Gastrocnemius medialis (tissue), 4 donors: ENCODE data around the gene TCF4. TPM values are rescaled to one million over a fixed set of nuclear protein-coding genes. Genes with fewer than 3 reads are reported as not detected.

Source experiments
- ATAC-seq, 2 donors: fragments of 150-250 bp; one replicate each; pipeline ENCODE4 v1.9.1; 2016
- DNase-seq, 2 donors: peaks; one replicate each; pipeline ENCODE4 v3.0.0-alpha.2; 2019
- H3K27ac ChIP-seq, 4 donors: fragments of 200-600 bp; sonication (generic); 1 replicate in 1 of 4; 2 replicates in 3 of 4; pipeline ENCODE4 v1.5.1; 2016 to 2018; ENCODE audit warnings: mild to moderate bottlenecking in 2 of 4, moderate library complexity in 1 of 4
- H3K27me3 ChIP-seq, 3 donors: fragments of 200-600 bp; sonication (generic) in 2 of 3; 1 replicate in 1 of 3; 2 replicates in 2 of 3; pipeline versions ENCODE4 v1.5.1 to v1.6.0; 2016 to 2019; ENCODE audit warnings: mild to moderate bottlenecking in 1 of 3, moderate library complexity in 1 of 3
- H3K36me3 ChIP-seq, 2 donors: fragments of 200-600 bp; sonication (generic) in 1 of 2; one replicate each; pipeline ENCODE4 v1.5.1; 2017 to 2018
- H3K4me1 ChIP-seq, 2 donors: fragments of 200-600 bp; sonication (generic) in 1 of 2; one replicate each; pipeline ENCODE4 v1.5.1; 2016 to 2017; ENCODE audit warnings: mild to moderate bottlenecking in 2 of 2
- H3K4me3 ChIP-seq, 4 donors: fragments of 200-600 bp; sonication (generic) in 3 of 4; 1 replicate in 1 of 4; 2 replicates in 3 of 4; pipeline ENCODE4 v1.5.1; 2016 to 2019; ENCODE audit warnings: mild to moderate bottlenecking in 2 of 4
- H3K9me3 ChIP-seq, 3 donors: fragments of 200-600 bp; sonication (generic) in 2 of 3; 1 replicate in 1 of 3; 2 replicates in 2 of 3; pipeline ENCODE4 v1.5.1; 2016 to 2019
- CTCF ChIP-seq, 5 experiments: fragments of 450-650 bp in 3 of 5; fragments of 200-600 bp in 2 of 5; sonication (generic) in 2 of 5; IDR thresholded peaks in 4 of 5; conservative IDR thresholded peaks in 1 of 5; 1 replicate in 4 of 5; 2 replicates in 1 of 5; pipeline ENCODE4 v1.5.1; 2016 to 2019; ENCODE audit warnings: antibody characterized with exemption in 5 of 5, mild to moderate bottlenecking in 3 of 5, moderate library complexity in 3 of 5
- POLR2A ChIP-seq, 2 donors: fragments of 450-650 bp; IDR thresholded peaks; one replicate each; pipeline ENCODE4 v1.6.1; 2017; ENCODE audit warnings: antibody characterized with exemption in 2 of 2, mild to moderate bottlenecking in 2 of 2, moderate library complexity in 2 of 2
- in situ Hi-C, 4 donors: fragments of 200-750 bp; cut with MboI; loops; one replicate each; pipeline versions ENCODE4 v1.15.0 to v1.8.0; 2017; ENCODE audit warnings: low sequenced_read_pairs in 4 of 4
- intact Hi-C: fragments of 100-400 bp; cut with DNase I; formaldehyde crosslinking; loops from one replicate; pipeline ENCODE4 v1.15.1; 2023; ENCODE audit warnings: low total_unique reads
- total RNA-seq, 4 donors: library from RNA; depleted of rRNA; stranded (reverse); fragments of >200 nt; gene quantifications; one replicate each; pipeline versions ENCODE4 v1.1.0 to v1.2.3, GENCODE V29; 2016

The TCF4 gene
- total RNA-seq, 4 donors from 2014 or later, result 40.3 to 60.6 (median 53.6) TPM

GRCh38 chr18:55452123-55452611 is 135.8 kb downstream of the TCF4 start:
- Histone ChIP-seq H3K4me3 (no peak overlapping the region), H3K9me3 (no peaks in the 10 kb centered on the region), H3K4me1 (peaks cover 50 to 62% of the 10 kb centered on the region in 2 donors), H3K36me3 (no peaks in the 10 kb centered on the region), H3K27me3 (no peaks in the 10 kb centered on the region), H3K27ac (peak overlapping the region; percentile 47 to 52 (median 50))
- intact Hi-C loops (no loop called here), in situ Hi-C loops (no loop called here)
- DNase-seq (peak; percentile 29 to 44), ATAC-seq (peak; percentile 75 to 76)
- TF ChIP-seq POLR2A (IDR thresholded peaks at IDR 0.05), result no peak
- TF ChIP-seq CTCF (IDR thresholded peaks at IDR 0.05 in 4 of 5, conservative IDR thresholded peaks at IDR 0.05 in 1 of 5), result no peak

GRCh38 chr18:55449412-55450140 is 138.4 kb downstream of the TCF4 start:
- no peak for ATAC-seq
- Histone ChIP-seq H3K9me3 (no peaks in the 10 kb centered on the region), H3K36me3 (no peaks in the 10 kb centered on the region), H3K27me3 (no peaks in the 10 kb centered on the region), H3K27ac (peak overlapping the region in 1 of 4 donors; percentile 13), H3K4me1 (peaks cover 36 to 46% of the 10 kb centered on the region in 2 donors), H3K4me3 (no peak overlapping the region)
- in situ Hi-C loops, result no loop called here
- no peak for TF ChIP-seq POLR2A (IDR thresholded peaks at IDR 0.05)
- no peak for TF ChIP-seq CTCF (IDR thresholded peaks at IDR 0.05 in 4 of 5, conservative IDR thresholded peaks at IDR 0.05 in 1 of 5)
- no peak for DNase-seq
- intact Hi-C loops, result no loop called here

DNA sequence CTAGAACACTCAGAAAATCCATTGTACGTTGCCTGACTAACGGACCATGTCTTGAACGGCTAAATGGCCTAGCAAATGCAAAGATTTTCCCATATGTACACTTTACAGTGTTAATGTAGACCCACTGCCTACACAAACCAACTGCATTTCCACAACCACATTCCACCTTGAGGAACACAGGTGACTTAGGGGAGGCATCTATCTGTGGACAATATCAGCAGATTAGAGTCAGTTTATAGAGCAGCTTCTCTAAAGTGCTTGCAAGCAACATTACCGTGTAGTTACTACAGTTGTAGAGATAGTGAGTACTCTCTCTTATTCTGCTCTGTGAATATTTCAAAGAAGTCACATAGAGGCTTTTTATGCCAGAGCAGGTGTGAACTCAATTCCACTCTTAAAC is 139.6 kb downstream of the TCF4 start:
- TF ChIP-seq CTCF (IDR thresholded peaks at IDR 0.05 in 4 of 5, conservative IDR thresholded peaks at IDR 0.05 in 1 of 5) (no peak), POLR2A (IDR thresholded peaks at IDR 0.05) (no peak)
- Histone ChIP-seq H3K27ac (no peak overlapping the region), H3K36me3 (no peaks in the 10 kb centered on the region), H3K4me1 (peaks cover 44 to 53% of the 10 kb centered on the region in 2 donors), H3K4me3 (no peak overlapping the region), H3K27me3 (no peaks in the 10 kb centered on the region), H3K9me3 (no peaks in the 10 kb centered on the region)
- in situ Hi-C loops, result no loop called here
- no peak for ATAC-seq
- DNase-seq, result no peak
- intact Hi-C loops, result no loop called here

DNA sequence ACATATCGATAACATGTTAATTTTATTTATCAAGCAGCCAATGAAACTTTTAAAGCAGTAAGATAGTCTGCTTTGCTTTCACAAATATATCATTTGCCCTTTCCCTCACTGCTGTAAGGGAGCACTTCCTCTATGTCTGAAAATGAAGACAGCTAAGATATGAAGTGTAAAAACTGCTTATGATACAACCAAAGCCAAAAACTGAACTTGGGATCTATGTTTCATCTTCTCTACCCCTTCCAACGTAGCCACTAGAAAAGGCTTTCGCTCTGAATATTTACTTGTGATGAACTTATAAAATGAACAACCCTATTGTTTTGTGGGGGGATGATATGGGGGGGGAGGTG is 140.3 kb downstream of the TCF4 start:
- in situ Hi-C loops (no loop called here), intact Hi-C loops (no loop called here)
- H3K27me3 ChIP-seq, result no peaks in the 10 kb centered on the region
- TF ChIP-seq CTCF (IDR thresholded peaks at IDR 0.05 in 4 of 5, conservative IDR thresholded peaks at IDR 0.05 in 1 of 5) (no peak), POLR2A (IDR thresholded peaks at IDR 0.05) (no peak)
- no peak for ATAC-seq
- H3K9me3 ChIP-seq, result no peaks in the 10 kb centered on the region
- H3K27ac ChIP-seq, result no peak overlapping the region
- H3K4me1 ChIP-seq, result peaks cover 52 to 60% of the 10 kb centered on the region in 2 donors
- no peak overlapping the region for H3K4me3 ChIP-seq
- no peak for DNase-seq
- no peaks in the 10 kb centered on the region for H3K36me3 ChIP-seq
